ENCODE results near the gene SLC6A8. TPM values are rescaled to one million over a fixed set of nuclear protein-coding genes. Genes with fewer than 3 reads are reported as not detected.

SLC6A8 gene
- total and polyA plus RNA-seq, 2 donors from 2014 or later, result 79.7 to 110 TPM

DNA sequence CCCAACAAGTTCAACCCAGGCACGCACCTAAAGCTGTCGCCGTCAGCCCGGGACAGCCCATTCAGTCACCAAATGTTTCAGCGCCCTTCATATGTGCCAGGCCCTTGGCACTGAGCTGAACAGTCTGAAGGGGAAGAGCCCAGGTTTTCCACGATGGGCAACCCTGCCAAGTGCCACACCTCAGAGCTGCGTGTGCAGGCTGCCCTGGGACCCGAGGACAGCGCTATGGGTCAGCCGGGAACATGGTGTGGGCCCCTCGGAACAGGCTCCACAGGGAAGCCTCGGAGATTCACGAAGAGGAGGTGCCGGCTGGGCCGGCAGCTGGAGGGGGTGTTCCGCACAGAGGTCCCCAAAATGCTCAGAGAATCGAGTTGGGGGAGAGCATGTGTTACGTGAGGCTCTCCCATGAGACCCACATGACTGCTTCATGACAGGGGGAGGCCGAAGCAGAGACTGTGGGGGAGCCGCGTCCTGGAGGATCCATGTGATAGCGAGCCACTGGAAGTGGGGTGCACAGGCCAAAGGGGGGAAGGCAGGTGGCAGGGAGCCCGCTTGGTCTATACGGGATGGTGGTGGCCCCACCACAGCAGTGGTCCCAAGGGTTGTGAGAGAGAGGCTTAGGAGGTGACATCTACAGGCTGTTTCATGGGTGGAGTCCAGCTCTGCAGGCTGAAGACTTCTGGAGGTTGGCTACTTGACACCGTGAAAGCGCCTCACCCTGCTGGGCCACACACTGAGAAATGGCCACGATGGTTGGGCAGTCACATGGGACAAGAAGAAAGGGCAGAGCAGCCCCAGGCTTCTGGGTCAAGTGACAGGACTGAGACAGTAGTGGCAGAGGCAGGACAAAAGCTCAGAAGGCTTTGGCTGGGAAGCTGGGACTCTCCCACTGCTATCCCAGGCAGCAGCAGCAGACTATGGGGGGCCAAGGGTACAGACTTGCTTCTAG lies 22.3 kb downstream of the SLC6A8 start:
- H3K27me3 ChIP-seq (ENCODE audit: control insufficient read depth, insufficient read depth, low read length), result no peaks in the 10 kb centered on the region
- DNase-seq (peak in 1 of 5 donors; percentile 66), FAIRE-seq (no peak)
- no peak overlapping the region for H3K27ac ChIP-seq (ENCODE audit: low read depth in 2 of 2, low read length in 2 of 2)
- intact Hi-C loops (cut with DNase I), result no loop called here
- TF ChIP-seq, protein P1, sequence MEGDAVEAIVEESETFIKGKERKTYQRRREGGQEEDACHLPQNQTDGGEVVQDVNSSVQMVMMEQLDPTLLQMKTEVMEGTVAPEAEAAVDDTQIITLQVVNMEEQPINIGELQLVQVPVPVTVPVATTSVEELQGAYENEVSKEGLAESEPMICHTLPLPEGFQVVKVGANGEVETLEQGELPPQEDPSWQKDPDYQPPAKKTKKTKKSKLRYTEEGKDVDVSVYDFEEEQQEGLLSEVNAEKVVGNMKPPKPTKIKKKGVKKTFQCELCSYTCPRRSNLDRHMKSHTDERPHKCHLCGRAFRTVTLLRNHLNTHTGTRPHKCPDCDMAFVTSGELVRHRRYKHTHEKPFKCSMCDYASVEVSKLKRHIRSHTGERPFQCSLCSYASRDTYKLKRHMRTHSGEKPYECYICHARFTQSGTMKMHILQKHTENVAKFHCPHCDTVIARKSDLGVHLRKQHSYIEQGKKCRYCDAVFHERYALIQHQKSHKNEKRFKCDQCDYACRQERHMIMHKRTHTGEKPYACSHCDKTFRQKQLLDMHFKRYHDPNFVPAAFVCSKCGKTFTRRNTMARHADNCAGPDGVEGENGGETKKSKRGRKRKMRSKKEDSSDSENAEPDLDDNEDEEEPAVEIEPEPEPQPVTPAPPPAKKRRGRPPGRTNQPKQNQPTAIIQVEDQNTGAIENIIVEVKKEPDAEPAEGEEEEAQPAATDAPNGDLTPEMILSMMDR (IDR thresholded peaks at IDR 0.05; ENCODE audit: borderline replicate concordance, extremely low read depth, insufficient read depth), result no peak
- H3K4me3 ChIP-seq (ENCODE audit: low read length in 3 of 3), result no peak overlapping the region
- no peak overlapping the region for H3K9ac ChIP-seq (ENCODE audit: low read length in 3 of 3)
- H3K9me3 ChIP-seq (ENCODE audit: control insufficient read depth in 2 of 3, insufficient read depth in 1 of 3, low read length in 3 of 3), result no peaks in the 10 kb centered on the region
- H3K4me1 ChIP-seq (ENCODE audit: control insufficient read depth in 2 of 3, insufficient read depth in 2 of 3, low read depth in 1 of 3, low read length in 3 of 3), result no peaks in the 10 kb centered on the region
- H3K36me3 ChIP-seq (ENCODE audit: control insufficient read depth in 2 of 3, insufficient read depth in 3 of 3, low read length in 3 of 3), result peaks cover 0 to 10% (median 7%) of the 10 kb centered on the region in 3 donors

DNA sequence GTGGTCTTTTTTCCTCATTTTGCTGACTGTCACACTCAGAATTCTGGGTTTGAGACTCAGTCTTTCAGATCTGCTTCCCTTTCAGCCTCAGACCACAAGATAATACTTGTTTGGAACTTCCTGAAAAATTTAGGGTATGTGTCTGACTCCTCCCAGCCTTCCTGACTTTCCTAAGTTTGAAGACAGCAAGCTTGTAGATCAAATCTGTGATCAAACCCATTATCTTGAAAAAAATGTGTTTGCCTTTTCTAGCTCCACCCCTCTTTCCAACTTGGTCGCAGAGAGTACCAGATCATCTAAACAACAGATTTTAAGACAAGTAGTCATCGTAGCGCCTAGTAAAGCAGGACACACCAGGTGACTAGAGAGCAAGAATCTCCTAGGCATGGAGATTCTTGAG lies 26.5 kb downstream of the SLC6A8 start:
- Histone ChIP-seq H3K4me1 (ENCODE audit: control insufficient read depth in 2 of 3, insufficient read depth in 2 of 3, low read depth in 1 of 3, low read length in 3 of 3) (no peaks in the 10 kb centered on the region), H3K9ac (ENCODE audit: low read length in 3 of 3) (no peak overlapping the region), H3K27me3 (ENCODE audit: control insufficient read depth, insufficient read depth, low read length) (no peaks in the 10 kb centered on the region), H3K27ac (ENCODE audit: low read depth in 2 of 2, low read length in 2 of 2) (no peak overlapping the region), H3K36me3 (ENCODE audit: control insufficient read depth in 2 of 3, insufficient read depth in 3 of 3, low read length in 3 of 3) (peaks cover 0 to 19% (median 13%) of the 10 kb centered on the region in 3 donors), H3K9me3 (ENCODE audit: control insufficient read depth in 2 of 3, insufficient read depth in 1 of 3, low read length in 3 of 3) (no peaks in the 10 kb centered on the region), H3K4me3 (ENCODE audit: low read length in 3 of 3) (no peak overlapping the region)
- TF ChIP-seq, protein P1 (IDR thresholded peaks at IDR 0.05; ENCODE audit: borderline replicate concordance, extremely low read depth, insufficient read depth), result no peak
- DNase-seq (no peak), FAIRE-seq (no peak)
- intact Hi-C loops (cut with DNase I), result no loop called here

DNA sequence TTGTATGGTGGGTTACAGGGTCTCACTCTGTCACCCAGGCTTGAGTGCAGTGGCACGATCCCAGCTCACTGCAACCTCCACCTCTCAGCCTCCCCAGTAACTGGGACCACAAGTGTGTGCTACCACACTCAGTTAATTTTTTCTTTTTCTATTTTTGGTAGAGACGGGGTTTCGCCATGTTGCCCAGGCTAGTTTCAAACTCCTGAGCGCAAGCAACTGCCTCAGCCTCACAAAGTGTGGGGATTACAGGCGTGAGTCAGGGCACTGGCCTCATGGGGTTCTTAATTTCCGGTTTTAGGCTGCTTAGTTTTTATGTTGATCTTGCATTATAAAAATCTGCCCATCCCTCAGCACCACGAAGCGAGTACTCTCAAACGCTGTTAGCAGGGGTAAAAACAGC lies 29.7 kb downstream of the SLC6A8 start:
- peak in 1 of 5 donors; percentile 3 for DNase-seq
- TF ChIP-seq, protein P1 (IDR thresholded peaks at IDR 0.05; ENCODE audit: borderline replicate concordance, extremely low read depth, insufficient read depth), result no peak
- H3K4me1 ChIP-seq (ENCODE audit: control insufficient read depth in 2 of 3, insufficient read depth in 2 of 3, low read depth in 1 of 3, low read length in 3 of 3), result no peaks in the 10 kb centered on the region
- H3K4me3 ChIP-seq (ENCODE audit: low read length in 3 of 3), result no peak overlapping the region
- H3K9me3 ChIP-seq (ENCODE audit: control insufficient read depth in 2 of 3, insufficient read depth in 1 of 3, low read length in 3 of 3), result no peaks in the 10 kb centered on the region
- no peak for FAIRE-seq
- H3K36me3 ChIP-seq (ENCODE audit: control insufficient read depth in 2 of 3, insufficient read depth in 3 of 3, low read length in 3 of 3), result peaks cover 2 to 28% (median 24%) of the 10 kb centered on the region in 3 donors
- H3K27ac ChIP-seq (ENCODE audit: low read depth in 2 of 2, low read length in 2 of 2), result no peak overlapping the region
- H3K9ac ChIP-seq (ENCODE audit: low read length in 3 of 3), result no peak overlapping the region
- intact Hi-C loops (cut with DNase I), result no loop called here
- H3K27me3 ChIP-seq (ENCODE audit: control insufficient read depth, insufficient read depth, low read length), result no peaks in the 10 kb centered on the region

All from kidney (tissue), 14 donors.